Right ventricle myocardium inferior (tissue), 1 donor: ENCODE measurements around the gene KRTAP5-7. TPM values are rescaled to one million over a fixed set of nuclear protein-coding genes. Genes with fewer than 3 reads are reported as not detected.

Experiments used
- ATAC-seq: fragments of 200-7000 bp; cut with Tn5 transposase; one replicate; pipeline ENCODE4 v1.9.1; 2020; ENCODE audit warnings: mild to moderate bottlenecking, moderate library complexity
- DNase-seq: peaks from one replicate; pipeline ENCODE4 v3.0.0; 2021; ENCODE audit errors: missing footprints
- intact Hi-C: fragments of 100-400 bp; cut with DNase I; formaldehyde crosslinking; loops from one replicate; pipeline ENCODE4 v1.11.0; 2022
- total RNA-seq: library from RNA; stranded (reverse); fragmentation: NEBNext Ultra II Directional; extraction: Animal tissue kit (Norgen Biotek cat#: 25700); gene quantifications from one replicate; pipeline ENCODE4 v1.2.1, GENCODE V29; 2021
- donor health status: DM: no; HTN: yes; CAD: no; lungs with severe emphysema.

Gene KRTAP5-7
- total RNA-seq, 1 donor from 2014 or later = not detected

DNA sequence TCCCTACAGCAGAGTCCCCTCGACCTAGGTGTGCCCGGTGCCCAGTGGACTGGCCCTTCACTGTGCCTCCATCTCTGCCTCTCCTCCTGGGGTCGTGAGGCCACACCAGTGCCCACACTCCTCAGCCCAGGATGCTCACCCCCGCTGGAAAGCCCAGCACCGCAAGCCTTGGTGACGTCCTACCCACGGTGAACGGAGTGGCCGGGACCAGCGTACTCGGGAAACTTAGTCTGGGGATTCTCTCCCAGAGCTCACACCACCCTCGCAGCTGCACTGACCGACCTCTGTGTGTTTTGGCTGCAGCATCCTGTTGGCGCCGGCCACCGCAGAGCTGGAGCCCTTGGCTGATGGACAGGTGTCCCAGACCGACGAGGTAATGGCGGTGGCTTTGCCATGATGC is 35.5 kb upstream of the KRTAP5-7 start:
- DNase-seq = peak; percentile 42
- intact Hi-C loops = no loop called here
- no peak for ATAC-seq

DNA sequence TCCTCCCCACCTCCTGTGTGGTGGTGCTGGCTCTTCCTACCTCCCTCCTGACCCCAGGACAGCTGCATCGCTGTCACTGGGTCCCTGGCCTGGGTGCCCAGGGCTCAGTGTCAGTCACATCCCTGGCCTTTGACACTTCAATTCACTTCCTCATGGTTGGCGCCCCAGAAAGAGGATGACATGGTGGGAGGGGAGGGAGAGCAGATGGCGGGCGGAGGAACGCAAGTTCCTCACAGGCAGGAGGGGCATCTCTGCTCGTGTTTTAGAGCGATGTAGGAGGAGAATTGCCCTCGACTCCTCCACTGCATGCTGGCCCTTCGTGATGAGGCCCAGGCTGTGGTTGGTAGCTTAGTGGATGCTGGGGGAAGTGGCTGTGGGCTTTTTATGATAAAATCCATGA is 35.1 kb upstream of the KRTAP5-7 start:
- DNase-seq = no peak
- no peak for ATAC-seq
- intact Hi-C loops = no loop called here

DNA sequence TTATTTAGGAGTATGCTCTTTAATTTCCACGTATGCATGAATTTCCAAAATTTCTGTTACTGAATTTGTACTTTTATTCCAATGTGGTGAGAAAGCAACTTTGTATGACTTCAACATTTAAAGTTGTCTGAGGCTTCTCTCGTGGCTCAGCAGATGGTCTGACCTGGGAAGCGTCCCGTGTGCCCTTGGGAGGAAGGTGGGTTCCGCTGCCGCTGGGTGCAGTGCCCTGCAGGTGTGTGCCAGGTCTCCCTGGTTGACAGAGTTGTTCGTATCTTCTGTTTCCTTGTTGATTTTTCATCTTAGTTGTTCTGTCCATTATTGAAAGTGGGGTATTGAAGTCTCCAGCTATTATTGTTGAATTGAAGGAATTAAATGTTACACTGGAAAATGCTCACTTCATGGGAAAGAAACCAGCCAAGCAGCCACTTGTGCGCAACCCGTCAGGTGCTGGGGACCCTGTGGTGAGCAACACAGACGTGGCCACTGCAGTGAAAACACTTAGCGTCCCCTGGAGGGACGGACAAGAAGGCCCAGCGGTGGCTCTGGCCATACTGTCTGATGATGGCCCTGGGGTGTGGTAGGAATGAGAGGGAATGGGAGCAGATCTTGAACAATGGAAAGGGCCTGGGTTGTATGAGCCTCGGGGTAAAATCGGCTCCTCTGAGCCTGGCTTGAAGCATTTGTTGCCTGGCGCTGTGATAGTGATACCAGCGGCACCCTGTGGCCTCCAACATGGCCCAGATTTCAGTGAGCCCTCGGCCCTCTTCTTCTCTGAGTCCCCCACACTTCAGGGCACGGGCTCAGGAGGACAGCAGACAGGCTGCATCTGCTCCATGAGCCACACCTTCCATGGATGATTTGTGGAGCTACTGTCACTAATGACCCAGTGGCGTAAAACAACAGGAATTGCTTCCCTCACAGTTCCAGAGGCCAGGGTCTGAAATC is 31.5 kb upstream of the KRTAP5-7 start:
- intact Hi-C loops = no loop called here
- ATAC-seq (no peak), DNase-seq (no peak)

DNA sequence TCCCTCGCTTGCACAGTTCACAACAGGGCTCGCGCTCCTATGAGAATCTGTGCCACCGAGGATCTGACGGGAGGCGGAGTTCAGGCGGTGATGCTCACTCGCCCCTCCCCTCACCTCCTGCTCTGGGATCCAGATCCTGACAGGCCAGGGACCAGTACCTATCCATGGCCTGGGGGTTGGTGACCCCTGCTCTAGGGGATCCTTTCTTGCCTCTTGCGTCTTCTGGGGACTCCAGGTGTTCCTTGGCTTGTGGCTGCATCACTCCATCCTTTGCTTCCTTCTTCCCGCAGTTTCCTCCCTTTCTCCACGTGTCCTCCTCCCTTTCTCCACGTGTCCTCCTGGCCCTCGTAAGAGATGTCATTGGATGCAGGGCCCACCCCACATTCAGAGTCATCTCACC is 30.6 kb upstream of the KRTAP5-7 start:
- ATAC-seq = no peak
- intact Hi-C loops = no loop called here
- DNase-seq = peak; percentile 11

DNA sequence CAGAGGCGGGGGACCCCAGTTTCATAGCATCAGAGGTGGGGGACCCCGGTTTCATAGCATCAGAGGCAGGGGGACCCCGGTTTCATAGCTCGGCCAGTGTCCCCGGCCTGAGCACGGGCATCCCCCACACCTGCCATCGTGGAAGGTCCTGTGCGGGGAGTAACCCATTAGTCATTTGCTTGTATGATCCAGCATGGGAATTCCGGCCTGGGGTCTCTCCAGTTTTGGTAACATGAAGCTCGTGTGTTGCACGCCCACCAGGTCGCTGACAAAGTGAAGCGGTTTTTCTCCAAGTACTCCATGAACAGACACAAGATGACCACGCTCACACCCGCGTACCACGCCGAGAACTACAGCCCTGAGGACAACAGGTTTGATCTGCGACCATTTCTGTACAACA is 29.0 kb upstream of the KRTAP5-7 start:
- intact Hi-C loops = no loop called here
- DNase-seq (peak; percentile 25), ATAC-seq (no peak)

DNA sequence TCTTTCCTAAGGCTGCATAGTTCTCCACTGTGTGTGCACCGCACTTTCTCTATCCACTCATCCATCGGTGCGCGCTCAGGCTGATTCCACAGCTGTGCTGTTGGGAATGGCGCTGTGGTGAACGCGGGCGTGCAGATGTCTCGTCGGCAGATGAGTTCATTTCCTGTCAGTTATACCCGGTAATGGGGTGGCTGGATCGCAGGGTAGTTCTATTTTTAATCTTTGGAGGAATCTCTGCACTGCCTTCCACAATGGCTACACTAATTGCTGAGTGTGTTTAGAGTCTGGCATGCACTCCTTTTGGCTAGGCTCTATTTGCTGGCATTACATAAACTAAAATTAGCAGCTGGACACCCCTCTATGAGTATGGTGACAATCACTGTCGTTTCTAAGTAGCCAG is 27.9 kb upstream of the KRTAP5-7 start:
- intact Hi-C loops = no loop called here
- no peak for ATAC-seq
- no peak for DNase-seq

DNA sequence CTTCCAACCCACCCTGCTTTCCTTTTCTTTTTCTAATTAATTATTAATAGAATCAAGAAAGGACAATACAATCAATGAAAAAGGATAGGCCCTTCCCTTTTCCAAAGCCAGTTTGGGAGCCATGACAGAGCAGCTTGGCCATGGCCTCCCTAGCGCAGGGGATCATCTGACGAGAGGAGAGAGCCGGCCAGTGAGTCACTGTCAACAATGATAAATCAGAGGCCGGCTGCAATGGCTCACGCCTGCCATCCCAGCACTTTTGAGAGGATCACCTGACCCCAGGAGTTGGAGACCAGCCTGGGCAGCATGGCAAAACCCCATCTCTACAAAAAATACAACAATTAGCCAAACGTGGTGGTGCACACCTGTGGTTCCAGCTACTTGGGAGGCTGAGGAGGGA is 27.5 kb upstream of the KRTAP5-7 start:
- ATAC-seq (no peak), DNase-seq (peak; percentile 22)
- intact Hi-C loops = no loop called here

DNA sequence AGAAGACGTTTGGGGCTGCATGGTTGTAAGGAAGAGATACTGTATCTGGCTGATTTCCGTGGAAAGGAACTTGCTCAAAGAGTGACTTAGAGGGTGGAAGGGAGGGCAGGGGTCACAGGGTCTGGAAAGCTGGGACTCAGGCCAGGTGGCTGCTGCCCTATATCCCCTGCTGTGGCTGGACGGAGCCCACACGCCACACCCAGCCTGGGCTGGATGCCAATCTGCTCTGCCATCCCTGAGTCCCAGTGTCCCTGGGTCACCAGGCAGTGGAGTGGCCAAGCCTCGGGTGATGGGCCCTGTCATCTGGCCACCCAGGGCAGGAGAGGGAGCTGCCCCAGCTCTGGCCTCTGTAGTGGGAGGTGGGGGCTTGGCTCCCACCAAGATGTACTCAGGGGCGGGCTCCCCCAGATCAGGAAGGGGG is 26.5 kb upstream of the KRTAP5-7 start:
- DNase-seq (peak; percentile 77), ATAC-seq (peak; percentile 61)
- intact Hi-C loops = no loop called here

DNA sequence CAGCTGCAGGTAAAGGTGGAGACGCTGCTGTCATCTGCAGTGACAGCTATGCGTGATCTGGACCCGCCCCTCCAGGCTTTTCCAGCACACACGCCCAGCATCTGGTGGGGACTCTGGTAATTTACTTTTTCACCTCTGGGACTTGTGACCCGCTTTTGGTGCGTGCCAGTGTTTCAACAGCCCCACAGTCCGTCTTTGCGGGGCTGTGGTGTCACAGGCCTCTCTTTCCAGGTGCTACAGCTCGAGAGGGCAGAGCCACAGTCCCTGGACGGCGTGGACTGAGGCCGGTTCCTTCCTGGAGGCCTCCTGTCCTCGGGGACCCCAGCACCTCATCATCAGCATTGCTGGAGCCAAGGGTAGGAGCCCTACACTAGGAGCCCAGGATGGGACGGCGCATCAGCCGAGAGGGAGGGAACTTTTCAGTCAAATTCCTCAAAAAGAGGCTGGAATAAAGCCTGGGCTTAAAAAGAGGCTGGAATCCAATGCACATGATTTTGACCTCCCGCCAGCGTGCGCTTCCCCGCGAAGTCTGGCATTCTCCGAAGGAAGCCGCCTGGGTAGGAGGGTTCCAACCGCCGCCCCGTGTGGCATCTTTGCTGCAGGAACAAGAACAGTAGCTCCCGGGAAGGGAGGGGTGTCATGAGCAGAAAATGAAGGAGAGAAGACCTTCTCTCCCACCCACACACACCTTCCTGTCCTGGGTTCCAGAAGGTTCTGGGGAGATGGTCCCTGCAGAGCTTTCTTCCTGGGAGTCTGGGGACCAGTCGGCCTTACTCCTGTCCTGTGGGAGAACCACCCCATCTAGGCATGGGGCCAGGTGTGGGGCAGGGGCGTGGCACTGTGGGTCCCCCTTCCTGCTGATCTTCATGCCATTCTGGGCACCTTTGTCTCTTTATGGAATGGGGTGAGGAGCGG is 25.7 kb upstream of the KRTAP5-7 start:
- ATAC-seq = no peak
- peak; percentile 49 for DNase-seq
- intact Hi-C loops = no loop called here

DNA sequence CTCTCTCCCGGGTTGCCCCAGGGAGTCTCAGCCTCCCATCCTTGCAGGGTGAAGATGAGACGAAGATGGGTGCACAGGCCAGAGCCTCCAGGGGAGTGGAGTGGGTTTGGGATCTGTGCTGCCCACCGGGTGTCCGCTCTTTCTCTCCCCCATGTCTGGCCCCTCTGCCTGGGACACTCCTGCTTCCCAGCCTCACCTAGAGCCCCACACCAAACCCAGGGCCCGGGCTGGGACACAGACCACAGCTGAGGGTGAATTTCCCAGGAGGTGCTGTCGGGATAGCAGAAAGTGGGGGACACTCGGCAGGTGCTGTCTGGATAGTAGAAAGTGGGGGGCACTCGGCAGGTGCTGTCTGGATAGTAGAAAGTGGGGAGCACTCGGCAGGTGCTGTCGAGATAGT is 25.0 kb upstream of the KRTAP5-7 start:
- intact Hi-C loops = no loop called here
- DNase-seq = no peak
- no peak for ATAC-seq

DNA sequence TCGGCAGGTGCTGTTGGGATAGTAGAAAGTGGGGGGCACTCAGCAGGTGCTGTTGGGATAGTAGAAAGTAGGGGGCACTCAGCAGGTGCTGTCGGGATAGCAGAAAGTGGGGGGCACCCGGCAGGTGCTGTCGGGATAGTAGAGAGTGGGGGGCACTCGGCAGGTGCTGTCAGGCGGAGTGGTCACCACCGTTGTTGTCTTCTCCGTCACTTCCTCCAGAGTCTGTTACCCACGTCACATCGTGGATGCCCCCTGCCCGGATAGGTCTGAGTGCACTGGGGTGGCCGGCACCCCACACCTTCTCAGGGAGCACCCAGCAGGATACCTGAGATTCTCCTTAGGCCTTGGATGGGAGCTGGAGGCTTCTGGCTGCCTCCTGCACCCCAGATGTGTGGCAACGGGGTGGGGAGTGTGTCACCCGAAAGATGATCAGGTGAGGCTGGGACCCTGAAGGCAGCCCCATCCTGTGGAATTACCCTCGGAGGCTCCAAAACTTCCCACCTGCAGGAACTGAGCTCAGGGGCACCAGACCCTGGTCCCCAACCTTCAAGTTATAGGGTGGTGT is 24.1 kb upstream of the KRTAP5-7 start:
- intact Hi-C loops = no loop called here
- ATAC-seq (no peak), DNase-seq (no peak)

DNA sequence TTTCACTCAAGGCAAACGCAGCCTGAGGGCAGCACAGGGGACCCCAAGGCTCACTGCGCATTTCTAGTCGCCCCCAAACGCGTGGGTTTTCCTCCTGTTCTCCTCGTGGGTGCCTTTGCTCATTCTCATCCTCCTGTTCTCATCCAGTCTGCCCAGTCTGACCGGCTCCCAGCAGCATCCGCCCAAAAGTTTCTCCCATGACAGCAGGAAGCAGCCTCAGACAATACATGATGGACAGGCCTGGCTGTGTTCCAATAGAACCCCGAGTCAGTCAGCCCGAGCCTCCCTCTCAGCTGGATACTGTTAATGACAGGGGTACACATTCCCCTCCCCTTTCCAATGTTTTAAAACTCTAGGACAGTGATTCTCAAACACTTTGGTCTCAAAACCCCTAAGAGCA is 22.5 kb upstream of the KRTAP5-7 start:
- intact Hi-C loops = no loop called here
- ATAC-seq = no peak
- DNase-seq = no peak

DNA sequence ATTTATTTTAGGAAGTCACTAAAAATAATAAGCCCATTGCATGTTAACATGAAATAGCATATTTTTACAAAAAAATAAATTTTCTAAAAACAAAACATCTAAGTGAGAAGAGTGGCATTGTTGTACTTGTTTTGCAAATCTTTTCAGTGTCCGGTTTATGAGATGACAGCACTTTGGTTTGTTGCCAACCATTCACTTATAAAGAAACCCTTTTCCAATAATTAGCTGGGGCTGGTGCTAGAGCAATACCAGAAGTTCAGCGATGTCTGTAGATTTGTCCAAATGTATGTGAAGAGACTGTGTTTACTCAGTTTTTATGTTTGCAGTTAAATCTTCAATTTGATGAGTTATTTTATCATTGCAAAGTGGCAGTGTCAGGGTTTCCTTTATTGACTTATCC is 22.1 kb upstream of the KRTAP5-7 start:
- DNase-seq (no peak), ATAC-seq (no peak)
- intact Hi-C loops = no loop called here

DNA sequence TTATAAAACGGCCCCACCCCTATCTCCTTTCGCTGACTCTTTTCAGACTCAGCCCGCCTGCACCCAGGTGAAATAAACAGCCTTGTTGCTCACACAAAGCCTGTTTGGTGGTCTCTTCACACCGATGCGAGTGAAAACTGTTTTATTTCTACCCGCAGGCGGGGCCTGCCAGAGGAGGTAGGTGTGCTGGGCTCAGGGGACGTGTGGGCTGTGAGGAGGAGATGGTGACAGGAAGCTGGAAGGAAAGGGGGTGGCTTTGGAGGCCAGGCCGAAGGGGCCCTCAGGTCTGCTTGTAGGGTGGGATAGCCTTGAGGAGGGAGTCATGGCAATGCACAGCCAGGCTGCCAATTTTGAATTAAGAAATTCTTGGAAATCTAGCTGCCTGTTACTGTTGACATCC is 21.3 kb upstream of the KRTAP5-7 start:
- ATAC-seq (no peak), DNase-seq (no peak)
- intact Hi-C loops = no loop called here

DNA sequence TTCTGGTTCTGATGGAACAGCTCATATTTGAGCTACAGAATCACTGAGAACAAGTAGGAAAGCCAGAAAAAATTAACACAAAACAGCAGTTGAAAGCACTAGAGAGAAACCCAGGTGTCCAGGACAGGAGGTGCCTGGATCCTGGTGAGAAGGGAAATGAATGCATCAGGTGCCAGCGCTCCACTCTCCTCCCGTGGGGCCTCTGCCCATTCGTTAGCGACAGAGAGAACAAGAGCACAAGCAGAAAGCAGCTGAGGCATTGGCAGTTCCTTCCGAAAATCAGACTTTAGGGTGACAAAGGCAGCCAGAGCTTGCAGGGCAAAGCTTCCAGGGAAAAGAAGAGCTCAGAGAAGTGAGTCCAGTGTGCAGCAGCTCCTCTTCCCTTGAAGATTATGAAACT is 20.0 kb upstream of the KRTAP5-7 start:
- DNase-seq (no peak), ATAC-seq (no peak)
- intact Hi-C loops = no loop called here

DNA sequence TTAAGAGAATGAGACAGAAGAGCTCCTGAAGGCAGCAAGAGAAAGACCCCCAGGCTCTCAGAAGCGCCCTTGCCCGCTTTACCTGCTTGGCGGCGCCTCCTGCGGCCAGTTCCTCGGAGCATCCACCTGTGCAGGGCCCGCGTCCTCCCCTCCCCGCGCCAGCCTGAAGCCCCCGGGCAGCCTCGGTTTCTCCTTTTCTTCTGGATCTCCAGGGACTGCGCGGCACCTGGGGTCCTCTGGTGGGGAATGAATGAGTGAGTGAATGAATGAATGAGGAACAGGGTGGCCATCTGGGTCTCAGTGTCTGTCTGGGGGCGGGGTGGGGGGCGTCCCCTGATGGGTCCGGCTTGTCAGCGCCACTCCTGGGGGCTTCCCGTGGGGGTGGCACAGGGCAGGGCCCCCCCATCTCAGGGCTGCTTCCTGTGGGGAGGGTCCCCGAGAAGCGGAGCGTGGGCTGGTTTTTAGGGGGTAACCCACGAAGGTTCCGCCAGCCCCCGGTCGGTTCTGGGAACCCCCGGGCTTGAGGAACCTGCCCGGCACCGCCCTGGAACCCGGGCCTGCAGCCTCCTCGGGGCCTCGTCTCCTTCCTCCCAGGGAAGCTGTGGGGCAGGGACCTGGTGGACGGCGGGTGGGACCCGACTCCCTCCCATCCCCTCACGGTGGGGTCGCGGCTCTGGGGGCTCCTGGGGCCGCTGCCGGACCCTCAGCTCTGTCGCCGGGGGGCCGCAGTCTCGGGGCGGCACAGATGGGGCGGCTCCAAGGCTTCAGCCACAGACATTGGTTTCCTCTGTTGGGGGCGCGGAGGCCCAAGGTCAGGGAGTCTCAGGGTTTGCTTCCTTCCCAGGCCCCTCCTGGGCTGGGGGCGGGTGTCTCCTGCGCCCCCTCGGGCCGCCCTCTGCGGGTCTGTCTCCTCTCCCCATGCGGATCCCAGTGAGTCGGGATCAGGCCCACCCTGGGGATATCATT is 8.3 kb upstream of the KRTAP5-7 start:
- DNase-seq (no peak), ATAC-seq (no peak)
- intact Hi-C loops = no loop called here

DNA sequence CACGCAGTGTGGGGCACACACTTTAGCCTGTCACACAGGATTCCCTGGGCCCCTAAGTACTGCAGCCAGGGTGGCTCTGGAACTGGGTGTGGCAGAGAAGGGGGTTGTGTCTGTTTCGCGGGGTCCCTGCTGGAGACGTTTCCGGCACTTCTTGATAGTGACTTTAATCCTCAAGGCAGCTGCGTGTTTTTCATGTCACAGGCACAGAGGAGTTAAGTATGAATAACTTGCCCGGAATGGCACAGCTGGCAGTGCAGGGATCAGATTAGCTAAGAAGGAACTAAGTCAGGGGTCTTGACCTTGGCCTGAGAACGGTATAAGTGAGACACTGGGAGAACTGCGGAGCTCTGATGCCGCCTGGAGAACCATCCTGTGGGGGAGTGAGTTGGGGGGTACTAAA is 7.5 kb upstream of the KRTAP5-7 start:
- ATAC-seq (no peak), DNase-seq (no peak)
- intact Hi-C loops = no loop called here

DNA sequence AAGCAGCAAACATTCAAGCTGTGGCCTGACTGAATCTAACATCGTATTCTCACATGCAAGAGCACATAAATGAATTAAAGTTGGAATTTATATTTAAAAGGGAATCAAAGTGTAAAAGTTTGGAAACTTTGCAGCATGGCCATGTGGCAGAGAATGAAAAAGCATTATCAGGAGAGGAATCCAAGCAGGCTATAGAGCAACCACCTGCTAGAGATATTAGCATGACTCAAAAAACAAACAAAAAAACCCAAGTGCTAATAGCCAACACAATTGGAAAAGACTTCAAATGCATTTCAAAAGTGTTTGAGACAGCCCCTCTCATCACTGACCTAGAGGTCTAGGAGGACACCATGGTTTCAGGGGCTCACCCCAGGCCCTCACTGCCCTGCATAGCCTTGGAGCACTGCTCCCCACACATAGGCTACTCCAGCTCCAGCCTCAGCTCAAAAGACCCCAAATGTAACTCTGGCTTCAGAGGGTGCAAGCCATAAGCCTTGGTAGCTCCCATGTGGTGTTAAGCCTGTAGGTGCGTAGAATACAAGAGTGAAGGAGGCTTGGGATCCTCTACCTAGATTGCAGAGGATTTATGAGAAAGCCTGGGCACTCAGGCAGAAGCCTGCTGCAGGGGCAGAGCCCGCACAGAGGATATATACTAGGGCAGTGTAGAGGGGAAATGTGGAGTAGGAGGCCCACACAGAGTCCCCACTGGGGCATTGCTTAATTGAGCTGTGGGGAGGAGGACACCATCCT is 1.7 kb upstream of the KRTAP5-7 start:
- DNase-seq (no peak), ATAC-seq (no peak)
- intact Hi-C loops = no loop called here
